Ovary (tissue), 3 donors: ENCODE data around the gene ANO7.

Experiments used
- POLR2A ChIP-seq: fragments of 450-650 bp; IDR thresholded peaks from one replicate; pipeline ENCODE4 v1.6.1; 2017; ENCODE audit warnings: antibody characterized with exemption, mild to moderate bottlenecking, moderate library complexity
- TF ChIP-seq, protein P1 (sequence below), 3 donors: fragments of 450-650 bp in 2 of 3; fragments of 200-600 bp in 1 of 3; IDR thresholded peaks; one replicate each; pipeline versions ENCODE4 v1.5.1 to v1.8.0; 2016 to 2022; ENCODE audit warnings: antibody characterized with exemption in 3 of 3, mild to moderate bottlenecking in 1 of 3
- donor health status: DM: no; HTN: no; CAD: no.

- TF ChIP-seq, protein P1, sequence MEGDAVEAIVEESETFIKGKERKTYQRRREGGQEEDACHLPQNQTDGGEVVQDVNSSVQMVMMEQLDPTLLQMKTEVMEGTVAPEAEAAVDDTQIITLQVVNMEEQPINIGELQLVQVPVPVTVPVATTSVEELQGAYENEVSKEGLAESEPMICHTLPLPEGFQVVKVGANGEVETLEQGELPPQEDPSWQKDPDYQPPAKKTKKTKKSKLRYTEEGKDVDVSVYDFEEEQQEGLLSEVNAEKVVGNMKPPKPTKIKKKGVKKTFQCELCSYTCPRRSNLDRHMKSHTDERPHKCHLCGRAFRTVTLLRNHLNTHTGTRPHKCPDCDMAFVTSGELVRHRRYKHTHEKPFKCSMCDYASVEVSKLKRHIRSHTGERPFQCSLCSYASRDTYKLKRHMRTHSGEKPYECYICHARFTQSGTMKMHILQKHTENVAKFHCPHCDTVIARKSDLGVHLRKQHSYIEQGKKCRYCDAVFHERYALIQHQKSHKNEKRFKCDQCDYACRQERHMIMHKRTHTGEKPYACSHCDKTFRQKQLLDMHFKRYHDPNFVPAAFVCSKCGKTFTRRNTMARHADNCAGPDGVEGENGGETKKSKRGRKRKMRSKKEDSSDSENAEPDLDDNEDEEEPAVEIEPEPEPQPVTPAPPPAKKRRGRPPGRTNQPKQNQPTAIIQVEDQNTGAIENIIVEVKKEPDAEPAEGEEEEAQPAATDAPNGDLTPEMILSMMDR (IDR thresholded peaks at IDR 0.05): no peak
- TF ChIP-seq POLR2A: no peak
Measured at GRCh38 chr2:241239552-241240202, 51.2 kb downstream of the ANO7 start.
